COLO668 (cell line): ENCODE data around the gene SOX8.

Source experiments
- DNase-seq: peaks from one replicate; lab custom pipeline; 2025; ENCODE audit not compliant: unreplicated experiment; lab: John Stamatoyannopoulos, UW

The SOX8 gene

GRCh38 chr16:1021553-1022160 is 40.1 kb downstream of the SOX8 start:
- no peak for DNase-seq

GRCh38 chr16:1022466-1022865 is 40.9 kb downstream of the SOX8 start:
- DNase-seq, result no peak

GRCh38 chr16:1024138-1024537 is 42.6 kb downstream of the SOX8 start:
- no peak for DNase-seq

- DNase-seq, result peak; percentile 9
Measured at GRCh38 chr16:1025183-1025809, 43.7 kb downstream of the SOX8 start.

GRCh38 chr16:1026057-1026783 is 44.6 kb downstream of the SOX8 start:
- DNase-seq, result no peak

GRCh38 chr16:1026784-1027500 is 45.4 kb downstream of the SOX8 start:
- no peak for DNase-seq

GRCh38 chr16:1027501-1027815 is 45.9 kb downstream of the SOX8 start:
- DNase-seq, result no peak

- DNase-seq, result no peak
Measured at GRCh38 chr16:1028056-1028455, 46.5 kb downstream of the SOX8 start.

GRCh38 chr16:1028524-1029258 is 47.1 kb downstream of the SOX8 start:
- DNase-seq, result no peak

GRCh38 chr16:1029259-1029545 is 47.6 kb downstream of the SOX8 start:
- no peak for DNase-seq

GRCh38 chr16:1030473-1030901 is 48.9 kb downstream of the SOX8 start:
- DNase-seq, result no peak

- DNase-seq, result no peak
Measured at GRCh38 chr16:1031666-1032065, 50.1 kb downstream of the SOX8 start.

GRCh38 chr16:1032607-1033006 is 51.0 kb downstream of the SOX8 start:
- no peak for DNase-seq

- DNase-seq, result no peak
Measured at GRCh38 chr16:1033128-1033679, 51.6 kb downstream of the SOX8 start.

GRCh38 chr16:1034230-1035065 is 52.9 kb downstream of the SOX8 start:
- DNase-seq, result no peak

GRCh38 chr16:1035066-1035415 is 53.5 kb downstream of the SOX8 start:
- DNase-seq, result no peak

GRCh38 chr16:1036166-1036565 is 54.6 kb downstream of the SOX8 start:
- no peak for DNase-seq
